DOHH2 (cell line): Measurements from ENCODE around the gene FDX1.

Experiments used
- CTCF ChIP-seq: fragments of 200-600 bp; sonication (generic); IDR thresholded peaks from one replicate; pipeline ENCODE4 v1.5.1; 2014; ENCODE audit warnings: antibody characterized with exemption, mild to moderate bottlenecking, low read depth, low read length; ENCODE audit not compliant: poor library complexity, severe bottlenecking
- EZH2phosphoT487 ChIP-seq: fragments of 200-600 bp; sonication (generic); IDR thresholded peaks from 2 replicates; pipeline ENCODE4 v1.6.1; 2017; ENCODE audit warnings: borderline replicate concordance, mild to moderate bottlenecking, antibody characterized with exemption, low read length, moderate library complexity, mixed read lengths

GRCh38 chr11:110479108-110480101 lies 49.7 kb downstream of the FDX1 start:
- no peak for TF ChIP-seq CTCF
- no peak for TF ChIP-seq EZH2phosphoT487
